GM10248 (cell line): ENCODE data around the gene HIF1A.

Experiments used
- CTCF ChIA-PET: fragments of 300-600 bp; sonication (Branson Sonifier 250); formaldehyde crosslinking; extraction: SDS; loops from one replicate; lab custom pipeline; 2021; ENCODE audit warnings: antibody characterized with exemption; lab: Yijun Ruan, JAX
- POLR2A ChIA-PET: fragments of 350-650 bp; sonication (Branson Sonifier 250); formaldehyde crosslinking; extraction: SDS; loops from one replicate; lab custom pipeline; 2020; ENCODE audit warnings: antibody characterized with exemption; lab: Yijun Ruan, JAX
- DNase-seq: peaks from one replicate; pipeline ENCODE4 v3.0.0; 2012; ENCODE audit errors: extremely low spot score
- TF ChIP-seq, protein P1 (sequence below): IDR thresholded peaks from 2 replicates; pipeline ENCODE4 v1.5.1; 2012; ENCODE audit warnings: mild to moderate bottlenecking, low read depth; ENCODE audit errors: extremely low read depth, missing control alignments, control extremely low read depth

HIF1A gene

DNA sequence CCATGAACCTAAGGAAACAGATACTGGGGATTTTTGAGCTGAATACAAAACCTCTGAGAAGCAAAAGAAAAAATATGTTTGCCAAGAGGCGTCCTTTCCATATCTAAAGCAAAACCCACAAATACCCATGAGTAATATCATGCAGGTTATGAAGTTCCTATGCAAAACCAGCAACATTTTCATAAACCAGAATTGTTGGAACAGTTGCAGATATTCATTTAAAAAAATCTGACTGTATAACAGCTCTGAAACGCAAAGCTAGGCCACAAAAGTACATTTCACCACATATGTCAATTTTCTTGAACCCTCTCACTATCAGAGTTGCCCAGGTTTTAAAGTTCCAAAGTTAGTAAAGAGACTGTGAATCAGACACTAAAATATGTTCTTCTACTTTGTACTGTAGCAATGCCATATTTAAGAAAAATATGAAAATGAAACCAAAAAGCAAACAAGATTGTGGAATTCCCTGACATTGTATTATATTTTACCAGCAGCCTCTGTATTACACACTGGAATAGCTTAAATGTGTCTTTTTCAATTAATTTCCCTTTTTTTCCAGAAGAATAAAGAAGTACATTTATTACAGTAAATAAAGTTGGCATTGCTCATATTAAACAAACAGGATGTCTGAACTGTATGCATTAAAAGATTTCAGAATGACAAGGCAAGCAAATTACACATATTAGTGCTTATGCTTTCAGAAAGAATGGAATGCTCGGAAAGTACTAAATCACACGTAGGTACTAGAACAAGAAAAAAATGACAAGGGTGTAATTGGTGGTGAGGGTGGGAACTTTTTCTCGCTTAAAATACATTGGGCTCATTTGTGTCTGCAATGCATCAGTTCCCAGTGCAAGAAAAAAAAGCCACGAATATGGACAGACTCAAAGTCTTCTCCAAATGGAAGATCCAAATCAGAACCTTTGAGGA is 33.6 kb upstream of the HIF1A start:
- CTCF ChIA-PET, result interaction anchor here (1.2 to 1.3 kb wide), 2 partner anchors 17 to 41 kb away, joined by 3 to 4 read pairs; no protein-coding TSS in a partner anchor
- POLR2A ChIA-PET, result interaction anchor here (2.2 kb wide), 1 partner anchor 34 kb away, joined by 7 read pairs; the partner anchor contains the start of gene HIF1A
- TF ChIP-seq, protein P1, sequence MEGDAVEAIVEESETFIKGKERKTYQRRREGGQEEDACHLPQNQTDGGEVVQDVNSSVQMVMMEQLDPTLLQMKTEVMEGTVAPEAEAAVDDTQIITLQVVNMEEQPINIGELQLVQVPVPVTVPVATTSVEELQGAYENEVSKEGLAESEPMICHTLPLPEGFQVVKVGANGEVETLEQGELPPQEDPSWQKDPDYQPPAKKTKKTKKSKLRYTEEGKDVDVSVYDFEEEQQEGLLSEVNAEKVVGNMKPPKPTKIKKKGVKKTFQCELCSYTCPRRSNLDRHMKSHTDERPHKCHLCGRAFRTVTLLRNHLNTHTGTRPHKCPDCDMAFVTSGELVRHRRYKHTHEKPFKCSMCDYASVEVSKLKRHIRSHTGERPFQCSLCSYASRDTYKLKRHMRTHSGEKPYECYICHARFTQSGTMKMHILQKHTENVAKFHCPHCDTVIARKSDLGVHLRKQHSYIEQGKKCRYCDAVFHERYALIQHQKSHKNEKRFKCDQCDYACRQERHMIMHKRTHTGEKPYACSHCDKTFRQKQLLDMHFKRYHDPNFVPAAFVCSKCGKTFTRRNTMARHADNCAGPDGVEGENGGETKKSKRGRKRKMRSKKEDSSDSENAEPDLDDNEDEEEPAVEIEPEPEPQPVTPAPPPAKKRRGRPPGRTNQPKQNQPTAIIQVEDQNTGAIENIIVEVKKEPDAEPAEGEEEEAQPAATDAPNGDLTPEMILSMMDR, result no peak
- DNase-seq, result peak; percentile 26

DNA sequence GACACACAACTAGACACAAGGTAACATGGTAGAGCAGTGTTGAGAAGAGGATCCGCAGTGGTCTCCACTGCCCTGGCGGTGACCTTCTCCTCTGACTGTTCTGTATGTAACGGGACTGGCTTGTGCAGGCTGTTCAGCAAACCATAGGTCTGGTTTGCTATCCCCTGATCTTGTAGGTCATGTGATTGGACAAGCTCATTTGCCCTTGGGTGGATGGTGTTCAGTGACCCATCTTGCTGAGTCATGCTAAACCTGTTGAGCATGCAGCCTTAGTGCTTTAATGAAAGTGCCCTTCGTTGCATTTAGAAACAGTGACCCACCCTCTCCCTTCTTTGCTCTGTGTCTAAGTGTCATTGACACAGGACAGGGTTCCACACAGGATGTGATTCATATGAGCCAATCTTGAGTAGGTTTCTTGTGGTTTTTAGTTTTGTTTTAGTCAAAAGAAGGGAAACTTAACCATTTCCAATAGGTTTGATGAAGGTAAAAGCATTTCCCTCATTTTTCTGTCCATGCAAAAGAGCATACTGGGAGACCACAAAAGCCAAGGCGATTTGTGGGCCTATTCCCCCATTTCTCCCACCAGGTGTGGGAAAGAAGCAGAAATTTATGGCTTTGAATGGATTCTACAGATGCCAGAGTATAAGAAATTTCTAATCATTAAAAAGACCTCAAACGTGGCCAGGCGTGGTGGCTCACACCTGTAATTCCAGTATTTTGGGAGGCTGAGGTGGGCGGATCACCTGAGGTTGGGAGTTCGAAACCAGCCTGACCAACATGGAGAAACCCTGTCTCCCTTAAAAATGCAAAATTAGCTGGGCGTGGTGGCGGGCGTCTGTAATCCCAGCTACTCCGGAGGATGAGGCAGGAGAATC is 32.6 kb upstream of the HIF1A start:
- ChIA-PET CTCF (interaction anchor here (1.0 to 1.2 kb wide), 2 partner anchors 42 to 187 kb away, joined by 3 read pairs; no protein-coding TSS in a partner anchor), POLR2A (interaction anchor here (0.6 to 2.2 kb wide), 2 partner anchors 33 to 1442 kb away, joined by 3 to 7 read pairs; partner anchors contain the start of gene HIF1A)
- DNase-seq, result peak; percentile 73
- TF ChIP-seq, protein P1, result no peak

DNA sequence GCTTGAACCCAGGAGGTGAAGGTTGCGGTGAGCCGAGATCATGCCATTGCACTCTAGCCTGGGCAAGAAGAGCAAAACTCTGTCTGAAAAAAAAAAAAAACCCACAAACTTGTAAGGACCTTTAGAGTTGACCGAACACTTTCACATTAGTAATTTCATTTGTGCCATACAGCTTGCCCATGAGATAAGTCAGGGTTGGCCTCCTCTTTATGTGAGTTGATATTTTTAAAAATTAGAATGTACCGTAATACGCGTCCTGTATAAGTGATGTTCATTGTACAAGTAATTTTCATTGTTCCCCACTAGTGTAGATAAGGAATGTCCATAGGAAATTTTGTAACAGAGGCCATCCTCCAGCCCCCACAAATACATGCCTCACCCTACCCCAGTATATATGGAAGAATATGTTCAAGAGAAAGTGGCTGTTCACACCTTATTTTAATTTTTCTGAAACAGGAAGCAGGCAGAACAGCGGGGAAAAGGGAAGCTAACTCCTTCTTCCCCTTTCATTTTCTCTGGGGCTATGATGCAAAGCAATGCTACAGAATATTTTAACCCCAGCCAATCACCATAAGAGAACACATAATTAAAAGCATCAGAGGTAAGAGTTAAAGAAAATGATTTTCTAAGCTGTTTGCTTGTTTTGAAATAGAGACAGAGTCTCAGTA is 31.9 kb upstream of the HIF1A start:
- TF ChIP-seq, protein P1, result no peak
- POLR2A ChIA-PET, result interaction anchor here (0.6 to 2.2 kb wide), 2 partner anchors 32 to 1442 kb away, joined by 3 to 7 read pairs; partner anchors contain the start of gene HIF1A
- DNase-seq, result peak; percentile 41
- CTCF ChIA-PET, result interaction anchor here (1.0 to 1.1 kb wide), 2 partner anchors 37 to 188 kb away, joined by 3 to 4 read pairs; no protein-coding TSS in a partner anchor

DNA sequence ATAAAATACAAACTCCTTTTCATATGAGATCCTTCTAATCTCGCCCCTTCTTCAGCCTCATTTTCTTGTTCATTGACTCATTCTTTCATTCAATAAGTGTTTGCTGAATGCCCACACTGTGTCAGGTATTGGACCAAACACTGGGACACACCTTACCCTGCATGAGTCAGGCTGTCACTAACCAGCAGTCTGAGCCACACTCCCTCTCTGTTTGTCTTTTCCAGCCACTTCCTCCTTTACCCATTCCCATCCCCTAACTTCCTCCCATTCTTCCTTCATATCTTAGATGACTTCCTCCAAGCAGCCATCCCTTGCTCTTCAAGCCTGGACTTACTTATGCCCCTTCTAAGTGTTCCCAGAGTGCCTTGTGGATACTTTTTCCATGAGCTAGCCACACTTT is 27.0 kb upstream of the HIF1A start:
- TF ChIP-seq, protein P1, result no peak
- ChIA-PET CTCF (interaction anchor here (0.9 to 1.8 kb wide), 4 partner anchors 12 to 169 kb away, joined by 3 to 6 read pairs (median 4); no protein-coding TSS in a partner anchor), POLR2A (interaction anchor here (1.5 kb wide), 1 partner anchor 27 kb away, joined by 3 read pairs; the partner anchor contains the start of gene HIF1A)
- no peak for DNase-seq

DNA sequence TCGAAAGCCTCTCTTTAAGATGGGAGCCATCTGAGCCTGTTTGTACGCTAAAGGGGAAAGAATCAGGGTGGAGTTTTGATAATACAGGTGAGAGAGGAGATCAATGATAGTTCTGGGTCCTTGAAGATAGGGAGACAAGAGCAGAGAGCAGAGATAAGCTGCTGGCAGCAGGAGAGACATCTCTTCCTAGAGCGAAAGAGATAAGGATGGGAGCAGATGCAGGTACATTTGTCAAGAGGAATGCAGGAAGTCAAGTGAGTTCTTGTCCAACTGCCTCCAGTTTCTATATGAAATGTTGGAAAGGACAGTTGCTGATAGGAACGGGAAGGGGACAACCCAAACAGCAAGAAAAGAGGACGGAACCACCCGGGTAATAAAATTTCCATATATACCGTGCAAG is 24.7 kb upstream of the HIF1A start:
- DNase-seq, result no peak
- ChIA-PET CTCF (no interaction called here), POLR2A (no interaction called here)
- TF ChIP-seq, protein P1, result no peak
